NCI-H2171 (cell line): ENCODE measurements around the gene PRICKLE1.

Source experiments
- DNase-seq: peaks from one replicate; lab custom pipeline; 2025; lab: John Stamatoyannopoulos, UW

The PRICKLE1 gene

DNA sequence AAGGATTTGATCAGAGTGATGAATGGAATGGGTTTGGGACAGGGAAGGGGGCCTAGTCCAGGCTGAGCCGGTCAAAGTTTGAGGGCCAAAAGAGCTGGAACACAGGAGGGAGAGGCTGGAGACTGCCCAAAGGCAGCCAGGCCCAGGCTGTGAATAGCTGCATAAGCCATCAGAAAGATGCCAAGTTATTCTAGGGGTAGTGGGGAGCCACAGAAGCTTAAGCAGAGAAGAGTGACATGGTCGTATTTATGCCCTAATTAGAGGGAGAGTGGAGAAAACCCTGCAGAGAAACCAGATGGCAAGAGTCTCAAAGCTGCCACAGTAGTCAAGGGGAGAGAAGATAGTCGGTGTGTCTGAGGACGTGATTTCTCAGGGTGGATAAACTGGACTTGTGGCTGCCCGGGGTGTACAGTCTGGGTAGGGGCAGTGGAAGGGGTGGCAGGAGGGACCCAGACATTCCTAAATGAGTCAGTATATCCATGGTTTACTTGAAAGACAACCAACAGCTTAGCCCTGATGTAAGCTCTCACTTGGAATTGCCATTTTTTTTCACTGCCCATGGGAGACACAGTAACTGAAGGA, 99.2 kb downstream of the PRICKLE1 start:
- no peak for DNase-seq

DNA sequence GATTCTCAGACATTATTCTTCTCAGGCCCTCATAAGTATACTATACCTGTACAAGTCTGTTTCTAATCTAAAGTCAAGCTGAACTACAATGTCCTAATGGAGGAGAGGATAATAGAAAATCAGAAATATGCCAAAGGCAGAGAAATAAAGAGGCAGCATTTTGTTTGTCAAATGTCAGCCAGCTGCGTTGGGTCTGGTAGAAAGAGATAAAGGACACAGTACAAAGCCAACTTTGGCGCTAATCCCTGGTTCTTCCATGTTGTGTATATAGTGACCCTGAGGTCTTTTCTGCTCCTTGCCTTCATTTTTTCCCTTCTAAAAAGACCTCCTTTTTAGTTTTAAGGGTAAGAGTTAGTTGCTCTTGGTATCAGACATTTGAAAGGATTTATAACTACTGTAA, 103.1 kb downstream of the PRICKLE1 start:
- DNase-seq = no peak

DNA sequence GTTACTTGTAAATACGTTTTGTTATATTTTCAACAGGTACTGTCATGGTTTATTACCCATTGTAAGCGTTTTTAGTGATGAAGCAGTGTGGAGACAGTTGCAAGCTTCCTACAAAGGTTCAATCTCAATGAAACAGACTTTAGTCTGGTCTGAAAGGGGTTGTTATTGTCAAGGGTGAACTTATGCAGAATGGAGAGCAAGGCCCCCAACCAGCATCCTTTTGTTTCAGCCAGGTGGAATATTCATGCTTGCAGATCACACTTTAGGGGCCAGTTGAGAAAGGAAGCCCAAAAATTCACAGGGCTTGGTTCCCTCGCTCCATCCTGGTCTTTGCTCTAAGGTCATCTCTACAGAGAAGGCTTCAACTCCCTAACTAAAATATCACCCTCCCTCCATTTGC, 103.7 kb downstream of the PRICKLE1 start:
- no peak for DNase-seq

DNA sequence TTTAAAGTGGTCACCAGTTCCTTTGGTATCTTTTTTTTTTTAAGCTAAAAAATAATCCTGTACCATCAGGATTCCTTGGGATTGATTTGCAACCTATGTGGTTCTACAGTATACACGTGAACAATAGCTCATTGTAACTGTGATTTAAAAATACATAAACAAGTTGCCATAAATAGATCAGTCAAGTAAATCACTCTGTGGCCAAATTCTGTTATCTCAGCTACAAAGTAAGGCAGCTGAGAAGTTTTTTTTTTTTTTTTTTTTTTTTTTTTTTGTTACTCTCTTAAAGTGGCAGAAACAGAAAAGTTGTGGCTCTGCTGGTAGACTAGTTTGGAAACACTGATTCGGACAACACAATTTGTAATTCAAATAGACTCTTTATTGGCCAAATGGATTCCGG, 104.5 kb downstream of the PRICKLE1 start:
- no peak for DNase-seq

DNA sequence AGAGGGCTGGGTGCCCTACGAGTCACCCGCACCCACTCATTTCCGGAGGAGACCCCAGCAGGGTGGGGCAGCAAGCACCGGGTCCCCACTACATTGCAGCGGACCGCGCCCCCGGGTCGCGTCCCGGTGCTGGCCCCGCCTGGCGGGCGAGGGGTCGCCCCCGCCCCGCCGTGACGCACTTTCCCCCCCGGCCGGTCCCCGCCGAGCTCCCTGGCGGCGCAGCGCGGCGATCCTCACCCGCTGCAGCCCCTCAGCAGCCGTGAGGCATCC, 106.1 kb downstream of the PRICKLE1 start:
- no peak for DNase-seq

DNA sequence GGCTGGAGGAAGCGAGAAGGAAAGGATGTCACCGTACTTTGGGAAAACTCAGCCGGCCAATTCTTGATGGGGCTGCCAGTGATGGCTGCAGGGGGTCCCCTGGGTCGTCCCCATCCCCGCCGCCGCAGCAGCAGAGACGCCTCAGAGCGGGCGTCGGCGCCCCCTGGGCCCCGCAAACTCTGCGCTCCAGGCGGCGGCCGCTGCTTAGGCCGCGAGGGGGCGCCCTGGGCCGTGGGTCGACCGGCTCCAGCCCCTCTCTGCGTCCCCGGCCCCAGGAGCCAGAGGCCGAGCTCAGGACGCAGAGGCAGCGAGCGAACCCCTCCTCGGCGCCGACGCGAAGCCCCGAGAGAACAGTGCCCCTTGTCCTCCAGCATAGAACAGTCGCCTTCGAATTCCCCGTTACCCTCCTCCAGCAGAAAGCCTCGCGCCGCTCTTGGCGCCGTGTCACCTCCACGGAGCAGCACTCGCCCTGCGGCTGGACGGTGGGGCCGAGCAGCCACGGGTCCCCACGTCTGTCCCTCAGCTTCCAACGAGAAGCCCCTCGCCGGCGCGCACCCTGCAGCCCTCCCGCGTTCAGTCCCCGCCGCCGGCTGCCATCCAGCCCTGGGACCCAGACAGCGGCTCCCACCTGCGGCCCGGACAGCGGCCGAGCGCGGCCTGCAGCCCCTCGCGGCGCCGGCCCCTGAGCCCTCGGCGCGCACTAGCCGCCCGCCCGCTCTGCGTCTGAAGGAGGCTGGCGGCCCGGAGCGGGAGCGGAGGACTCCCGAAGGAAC, 106.6 kb downstream of the PRICKLE1 start:
- peak; percentile 46 for DNase-seq

DNA sequence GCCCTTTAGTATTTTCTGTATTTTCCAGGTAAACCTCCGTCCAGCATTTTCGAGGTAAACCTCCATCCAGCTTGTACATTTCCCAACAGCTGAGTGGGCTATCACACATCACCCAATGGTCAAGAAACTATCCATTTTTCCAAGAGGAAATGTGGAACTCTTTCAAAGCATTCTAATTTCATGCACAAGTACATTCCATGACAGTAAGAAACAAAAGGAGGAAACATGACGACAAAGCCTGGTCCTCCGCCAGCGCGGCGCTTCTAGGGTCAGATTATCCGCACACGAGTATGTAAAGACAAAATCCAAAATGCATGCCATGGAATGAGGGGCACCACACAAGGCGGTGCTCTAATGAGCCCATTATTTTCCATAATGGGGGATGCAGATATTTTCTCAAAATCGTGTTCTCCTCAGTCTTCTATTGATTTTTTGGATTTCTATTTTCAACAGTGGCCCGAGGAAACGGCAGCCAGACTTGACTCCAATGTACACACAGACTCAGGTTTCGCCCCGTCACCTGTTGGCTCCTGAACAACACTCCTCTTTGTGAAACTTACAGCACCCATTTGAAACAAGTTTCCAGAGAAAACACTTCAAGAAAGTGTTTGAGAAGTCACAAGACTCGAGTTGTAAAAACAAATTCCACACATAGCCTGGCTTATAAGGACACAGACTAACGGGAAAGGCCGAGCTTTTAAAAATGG, 107.4 kb downstream of the PRICKLE1 start:
- DNase-seq = no peak

DNA sequence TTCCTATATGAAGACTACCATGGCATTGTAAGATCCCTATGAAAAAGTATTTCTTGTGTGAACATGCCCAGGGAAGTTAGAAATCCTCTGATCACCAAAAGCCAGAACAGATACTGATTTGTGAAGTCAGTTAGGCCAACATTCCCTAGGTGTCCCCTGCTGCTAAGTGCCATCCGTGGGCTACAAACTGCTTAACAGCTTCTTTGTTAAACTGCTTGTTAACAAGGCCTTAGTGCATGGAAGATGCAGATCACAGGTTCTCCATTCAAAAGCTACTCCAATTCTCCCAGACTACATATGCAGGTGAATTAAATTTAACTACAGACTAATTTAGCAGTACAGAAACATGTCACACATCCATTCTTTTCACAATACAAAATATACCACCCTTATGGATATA, 108.2 kb downstream of the PRICKLE1 start:
- no peak for DNase-seq

DNA sequence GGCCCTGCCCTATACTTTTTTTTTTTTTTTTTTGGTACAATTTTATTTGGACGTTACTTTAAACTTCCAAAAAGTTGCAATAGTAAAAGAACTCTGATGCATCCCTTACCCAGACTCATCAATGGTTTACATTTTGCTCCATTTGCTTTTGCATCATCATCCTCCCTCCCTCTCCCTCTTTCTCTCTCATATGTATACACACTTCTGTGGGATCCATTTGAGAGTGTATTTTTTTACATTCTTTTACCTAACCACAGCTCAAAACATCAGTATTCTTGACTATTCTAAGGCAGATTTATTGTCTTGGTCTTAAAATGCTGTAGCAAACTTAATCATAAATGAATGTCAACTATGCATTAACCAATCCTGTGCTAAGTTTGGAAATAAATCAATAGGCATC, 111.6 kb downstream of the PRICKLE1 start:
- DNase-seq = no peak

DNA sequence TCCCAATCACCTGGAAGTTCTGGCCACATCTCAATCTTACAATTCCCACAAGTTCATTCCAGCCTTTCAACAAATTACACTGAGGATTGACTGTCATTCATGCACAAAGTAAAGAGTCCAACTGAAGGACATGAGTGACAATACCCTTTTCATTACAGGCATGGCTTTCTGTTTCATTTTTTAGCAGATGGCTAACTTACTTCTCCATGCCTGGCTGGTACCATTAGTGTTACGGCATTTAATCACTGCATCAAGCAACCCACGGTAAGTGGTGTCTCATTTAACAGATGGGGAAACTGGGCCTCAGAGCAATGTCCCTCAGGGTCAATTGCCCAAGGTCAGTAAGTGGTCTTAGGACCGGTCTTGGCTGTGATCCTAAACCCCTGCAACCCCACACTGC, 114.4 kb downstream of the PRICKLE1 start:
- DNase-seq = no peak

DNA sequence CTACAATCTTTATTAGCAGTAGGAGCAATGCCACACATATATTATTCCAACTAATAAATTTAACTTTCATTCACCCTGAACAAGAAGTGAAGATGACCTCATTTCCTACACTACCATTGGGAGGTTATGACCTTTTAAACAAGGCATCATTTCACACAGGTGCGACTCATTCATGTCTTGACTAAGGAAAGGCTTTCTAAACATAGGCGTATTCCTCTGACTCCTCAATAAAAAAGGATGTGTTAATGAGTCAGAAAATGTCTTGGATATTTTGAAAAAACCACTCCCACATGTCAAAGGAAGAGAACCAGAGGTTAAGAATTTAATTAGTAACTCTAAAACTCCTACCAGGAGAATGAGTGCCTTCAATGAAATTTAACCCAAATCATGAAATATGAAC, 115.2 kb downstream of the PRICKLE1 start:
- DNase-seq = no peak

DNA sequence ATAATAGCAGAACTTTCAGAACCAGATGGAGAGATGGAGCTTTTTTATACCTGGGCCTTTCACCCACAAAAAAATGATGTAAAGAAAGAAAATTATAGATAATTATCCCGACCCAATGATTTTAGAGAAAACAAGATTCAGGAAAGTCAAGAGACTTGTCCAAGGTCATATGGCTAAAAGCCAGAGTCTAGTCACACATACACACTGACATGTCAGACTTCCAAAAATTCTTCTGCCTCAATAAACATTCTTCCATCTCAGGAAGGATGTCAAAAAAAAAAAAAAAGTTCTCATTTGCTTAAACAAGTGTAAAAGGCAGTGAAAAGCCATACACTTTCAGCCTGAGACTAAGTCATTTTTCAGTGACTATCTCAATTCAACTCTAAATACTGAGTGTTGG, 116.0 kb downstream of the PRICKLE1 start:
- no peak for DNase-seq

DNA sequence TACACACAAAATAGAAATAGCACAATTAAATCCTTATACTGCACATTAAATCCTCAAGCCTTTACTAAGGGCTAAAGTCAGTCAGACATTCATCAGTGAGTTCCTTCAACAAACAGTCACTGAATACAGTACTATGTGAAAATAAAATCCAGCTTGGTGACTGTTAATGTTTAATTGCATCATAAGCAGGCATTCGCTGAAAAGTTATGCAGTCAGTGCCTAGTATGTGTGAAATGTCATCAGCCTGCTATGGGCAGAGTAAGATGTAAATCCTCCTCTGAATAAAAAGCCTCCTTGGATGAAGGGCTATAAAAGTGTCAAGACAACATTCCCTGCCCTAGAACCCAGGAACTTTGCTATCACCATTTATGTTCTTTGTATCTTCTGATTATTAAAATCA, 116.4 kb downstream of the PRICKLE1 start:
- DNase-seq = no peak

DNA sequence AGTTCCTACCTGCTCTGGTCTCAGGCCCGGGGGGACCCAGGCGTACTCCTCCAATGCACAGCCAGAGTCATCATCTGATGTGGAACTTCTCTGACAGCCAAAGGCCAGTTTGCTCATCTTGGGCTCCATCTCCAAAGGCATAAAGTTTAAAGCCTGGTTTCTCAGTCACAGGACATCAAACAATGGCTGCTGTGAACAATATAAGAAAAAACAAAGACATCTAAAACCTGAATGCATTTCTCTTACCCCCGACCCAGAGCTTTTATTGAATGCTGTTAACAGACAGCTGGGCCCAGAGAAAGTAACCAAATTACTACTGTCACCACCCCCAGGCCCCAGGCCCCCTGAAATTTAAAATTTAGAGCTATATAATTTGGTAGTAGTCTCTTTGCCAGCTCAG, 117.2 kb downstream of the PRICKLE1 start:
- no peak for DNase-seq

DNA sequence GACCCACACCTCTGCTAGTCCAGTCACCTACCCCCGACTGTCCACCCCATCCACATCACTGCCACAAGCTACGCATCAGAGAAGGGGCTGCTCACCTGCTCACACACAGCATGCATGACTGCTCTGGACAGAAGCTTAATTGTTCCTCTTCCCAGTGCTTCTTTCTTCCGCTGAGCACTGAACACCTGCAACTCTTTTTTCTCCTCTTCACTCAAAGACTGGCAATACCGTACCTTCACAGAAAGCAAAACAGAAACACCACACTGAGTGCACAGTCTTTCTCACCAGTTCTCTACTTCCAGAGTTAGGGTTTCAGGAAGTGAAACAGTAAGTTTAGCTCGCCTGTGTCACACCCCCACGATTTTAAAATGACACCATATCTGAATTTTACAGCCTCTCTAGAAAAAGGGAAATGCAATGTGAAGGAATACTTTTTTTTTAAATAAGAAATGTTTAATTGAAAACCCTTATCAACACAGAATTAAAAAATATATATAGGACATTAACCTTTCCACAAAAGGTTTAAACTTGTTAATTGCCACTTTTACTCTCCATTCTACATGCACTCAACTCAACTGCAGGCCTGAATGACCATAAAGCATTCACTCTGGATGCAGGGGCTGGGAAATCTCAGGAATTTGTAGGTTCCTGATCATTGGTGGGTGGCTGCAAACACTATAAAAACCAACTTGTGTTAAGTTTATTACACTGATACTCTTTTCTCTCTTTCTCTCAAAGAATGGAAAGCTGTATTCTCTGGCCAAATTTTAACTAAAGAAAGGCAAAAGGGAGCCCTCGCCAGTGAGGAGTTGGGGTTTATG, 120.0 kb downstream of the PRICKLE1 start:
- no peak for DNase-seq

DNA sequence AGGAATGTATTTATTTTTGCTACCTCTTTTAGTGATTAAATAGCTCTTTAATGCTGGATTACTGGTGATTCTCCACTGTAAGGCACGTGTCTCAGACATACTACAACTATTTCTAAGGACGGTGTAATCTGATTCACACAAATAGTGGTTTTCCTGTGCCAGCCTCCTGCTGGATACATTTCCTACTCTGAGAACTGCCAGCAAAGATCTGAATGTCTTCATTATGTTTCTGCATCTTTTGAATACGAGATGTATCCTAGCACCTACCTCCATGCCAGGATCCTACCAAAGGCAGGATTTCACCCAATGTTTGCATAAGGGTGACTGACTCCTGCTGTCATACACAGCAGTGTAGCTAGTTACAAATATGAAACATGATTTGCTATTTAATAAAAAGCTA, 120.6 kb downstream of the PRICKLE1 start:
- DNase-seq = no peak

DNA sequence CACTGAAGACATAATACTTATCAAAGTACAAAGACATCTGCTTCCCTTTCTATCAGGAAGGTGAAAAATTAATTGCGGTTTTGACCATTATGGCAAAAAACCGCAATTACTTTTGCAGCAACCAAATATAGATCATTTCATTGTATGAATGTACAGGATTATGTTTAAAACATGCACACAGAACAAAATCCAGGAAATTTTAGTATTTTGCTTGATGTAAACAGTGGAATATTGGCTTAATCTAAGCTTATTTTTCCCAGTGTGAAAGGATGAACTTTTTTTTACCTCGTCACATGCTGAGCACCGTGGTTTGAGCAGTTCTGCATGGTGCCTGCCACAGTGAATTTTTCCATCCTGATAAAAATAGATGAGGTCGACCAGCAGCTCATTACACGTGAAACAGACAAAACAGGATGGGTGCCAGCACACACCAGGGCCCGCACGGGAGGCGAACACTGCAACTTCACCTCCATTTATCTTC, 121.2 kb downstream of the PRICKLE1 start:
- DNase-seq = no peak

DNA sequence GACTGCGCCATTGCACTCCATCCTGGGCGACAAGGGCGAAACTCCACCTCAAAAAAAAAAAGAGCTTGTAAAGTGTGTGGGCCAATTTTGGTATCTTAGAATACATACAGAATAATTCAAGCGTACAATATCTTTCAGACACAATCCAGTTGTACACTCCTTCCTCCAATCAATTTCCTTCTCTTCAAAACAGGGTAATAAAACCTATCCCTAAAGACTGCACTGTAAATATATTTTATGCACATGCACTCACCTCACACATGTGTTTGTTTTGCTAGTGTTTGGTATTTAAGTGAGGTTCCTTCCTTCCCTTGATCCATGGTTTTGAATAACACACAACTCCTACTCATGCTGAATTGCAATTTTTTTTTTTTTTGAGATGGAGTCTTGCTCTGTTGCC, 125.9 kb downstream of the PRICKLE1 start:
- DNase-seq = no peak

DNA sequence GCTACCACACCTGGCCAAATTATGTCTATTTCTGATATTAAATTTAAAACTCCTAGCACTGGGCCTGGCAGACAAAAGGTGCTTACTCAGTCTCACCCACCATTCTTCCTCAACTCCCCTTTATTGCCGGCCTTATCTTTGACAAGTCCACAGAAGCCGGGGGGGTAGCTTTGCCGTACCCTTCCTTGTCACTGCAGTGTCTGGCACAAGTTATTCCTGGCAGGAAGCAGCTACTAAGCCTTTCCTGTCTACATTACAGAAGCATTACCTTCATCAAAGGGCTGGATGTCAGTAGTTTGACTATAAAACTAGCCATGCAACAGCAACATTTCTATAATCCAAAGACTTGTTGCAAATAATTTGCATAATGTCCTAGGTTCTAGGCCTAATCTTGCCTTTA, 127.1 kb downstream of the PRICKLE1 start:
- no peak for DNase-seq

DNA sequence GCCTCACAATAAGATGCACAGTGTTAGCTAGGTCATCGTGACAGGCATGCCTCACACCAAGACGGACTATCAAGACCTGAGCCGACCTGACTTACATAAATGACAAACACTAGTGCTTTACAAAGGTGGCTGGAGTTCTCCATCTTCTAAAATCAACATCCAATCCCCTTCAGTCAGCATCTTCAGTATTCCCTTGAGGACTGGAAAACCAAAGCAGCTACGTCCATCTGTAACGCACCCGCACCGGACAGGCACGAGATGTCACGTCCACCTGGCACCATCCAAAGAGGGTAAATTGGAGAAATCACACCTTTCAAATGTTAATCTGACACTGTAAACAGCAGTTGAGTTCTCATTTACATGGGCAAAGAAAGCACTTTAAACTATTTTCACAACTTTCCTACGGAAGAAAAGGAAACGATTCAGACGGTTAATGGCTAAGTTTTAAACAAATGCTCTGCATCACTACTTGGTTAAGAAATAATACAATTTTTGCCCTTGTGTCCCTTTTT, 130.2 kb downstream of the PRICKLE1 start:
- no peak for DNase-seq

DNA sequence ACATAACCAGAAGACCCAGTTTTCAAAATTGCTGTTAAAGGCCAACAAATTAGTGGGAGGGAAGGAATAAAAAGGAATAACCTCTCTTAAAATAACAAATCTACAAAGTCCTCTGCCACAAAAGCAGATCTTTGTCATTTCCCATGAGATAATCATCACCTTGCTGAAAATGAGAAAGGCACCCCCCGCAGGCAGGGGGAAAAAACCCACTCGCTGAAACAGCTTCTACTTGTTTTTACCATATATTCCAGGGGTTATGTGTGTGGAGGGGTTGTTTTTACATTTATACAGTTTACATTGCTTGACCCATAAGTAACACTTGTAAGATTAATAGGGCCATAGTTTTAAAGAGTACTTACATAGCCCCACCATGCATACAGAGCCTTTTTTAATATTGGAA, 131.0 kb downstream of the PRICKLE1 start:
- DNase-seq = no peak

DNA sequence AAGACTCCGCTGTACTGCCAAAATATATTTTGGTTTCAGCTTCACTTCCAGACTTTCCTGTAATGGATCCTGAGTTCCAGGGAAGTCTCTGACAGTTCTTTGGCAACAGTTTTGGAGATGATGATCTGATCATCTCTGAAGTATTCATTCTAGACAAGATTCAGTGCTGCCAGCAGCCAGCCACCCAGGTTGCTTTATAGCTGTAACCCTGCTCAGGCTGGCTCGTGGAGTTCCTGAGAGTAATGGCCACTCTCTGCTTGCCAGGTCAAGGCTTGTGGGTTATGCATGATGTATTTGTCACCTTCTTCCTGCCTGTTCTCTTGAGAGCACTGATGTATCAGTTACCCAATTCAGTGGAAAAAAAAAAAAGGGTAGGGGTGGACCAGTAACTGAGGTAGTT, 139.3 kb downstream of the PRICKLE1 start:
- DNase-seq = peak; percentile 7
